Measurements from ENCODE around the gene MICALL2.

- TF ChIP-seq POLR2A (IDR thresholded peaks at IDR 0.05) (no peak), CTCF (IDR thresholded peaks at IDR 0.05) (no peak)
These were observed 33.4 kb upstream of the MICALL2 start for GRCh38 chr7:1492640-1493039.
